Endothelial cell of umbilical vein (primary cell): Measurements from ENCODE around the gene DDB1. TPM values are rescaled to one million over a fixed set of nuclear protein-coding genes. Genes with fewer than 3 reads are reported as not detected.

ENCODE experiments used
- BruUV-seq: library from RNA; stranded (reverse); fragments of 400-500 nt; replicated peaks from 2 replicates; lab custom pipeline; 2021; lab: Mats Ljungman, UMichigan
- CTCF ChIA-PET: fragments of 300-600, 350-600 bp; sonication (Branson Sonifier 250); formaldehyde crosslinking; loops from one replicate; lab custom pipeline; 2021; ENCODE audit warnings: antibody characterized with exemption, inconsistent platforms; lab: Charles Lee
- POLR2A ChIA-PET: fragments of 300-600, 350-600 bp; sonication (Branson Sonifier 250); formaldehyde crosslinking; loops from one replicate; lab custom pipeline; 2021; ENCODE audit warnings: antibody characterized with exemption, inconsistent platforms; lab: Charles Lee
- DNase-seq: peaks from one replicate; pipeline ENCODE4 v3.0.0-alpha.2; 2011; ENCODE audit warnings: low read depth, low spot score
- FAIRE-seq: peaks from 2 replicates; lab custom pipeline; 2011; peaks lifted over from hg19 to GRCh38; lab: Jason Lieb, UNC
- H2AFZ ChIP-seq: 2 replicates; pipeline ENCODE4 v1.6.0; 2012; ENCODE audit warnings: low read depth, low read length, control low read depth, inconsistent platforms
- H3K27ac ChIP-seq: 2 replicates; pipeline ENCODE4 v1.5.1; 2011; ENCODE audit warnings: low read depth, mild to moderate bottlenecking, control low read depth, low read length, moderate library complexity; ENCODE audit not compliant: insufficient read depth
- H3K27me3 ChIP-seq, 2 experiments: 2 replicates each; pipeline versions ENCODE4 v1.6.0 to v1.6.1; 2011; ENCODE audit warnings: low read length in 2 of 2, mixed read lengths in 1 of 2; ENCODE audit not compliant: control insufficient read depth in 2 of 2, insufficient read depth in 2 of 2
- H3K36me3 ChIP-seq, 2 experiments: 2 replicates in 1 of 2; 3 replicates in 1 of 2; pipeline ENCODE4 v1.5.1; 2011; ENCODE audit warnings: low read length in 2 of 2, mild to moderate bottlenecking in 1 of 2, moderate library complexity in 1 of 2; ENCODE audit not compliant: control insufficient read depth in 2 of 2, insufficient read depth in 2 of 2; ENCODE audit errors: extremely low read depth in 1 of 2
- H3K4me1 ChIP-seq: 3 replicates; pipeline ENCODE4 v1.5.1; 2011; ENCODE audit warnings: mild to moderate bottlenecking, low read length; ENCODE audit not compliant: control insufficient read depth, insufficient read depth; ENCODE audit errors: extremely low read depth
- H3K4me2 ChIP-seq: 2 replicates; pipeline ENCODE4 v1.6.1; 2011; ENCODE audit warnings: low read length, control low read depth, mixed read lengths; ENCODE audit not compliant: insufficient read depth
- H3K4me3 ChIP-seq, 3 experiments: fragments of 200-600 bp in 1 of 3; sonication (generic), shearing (Covaris generic) in 1 of 3; replicated peaks in 1 of 3; 2 replicates each; pipeline ENCODE4 v1.5.1; 2011 to 2016; ENCODE audit warnings: control low read depth in 3 of 3, low read length in 3 of 3, mild to moderate bottlenecking in 2 of 3, inconsistent platforms in 1 of 3, low read depth in 1 of 3, moderate library complexity in 1 of 3; ENCODE audit not compliant: insufficient read depth in 1 of 3
- H3K79me2 ChIP-seq: 2 replicates; pipeline ENCODE4 v1.6.0; 2012; ENCODE audit warnings: low read length, inconsistent platforms; ENCODE audit not compliant: control insufficient read depth, insufficient read depth
- H3K9ac ChIP-seq: replicated peaks from 2 replicates; pipeline ENCODE3; 2011; ENCODE audit warnings: low read length, control low read depth; ENCODE audit not compliant: insufficient read depth; ENCODE audit errors: extremely low read depth
- H3K9me1 ChIP-seq: replicated peaks from 3 replicates; pipeline ENCODE4 v1.6.0; 2011; ENCODE audit warnings: mild to moderate bottlenecking, low read length; ENCODE audit not compliant: control insufficient read depth, insufficient read depth; ENCODE audit errors: extremely low read depth
- H3K9me3 ChIP-seq: replicated peaks from 2 replicates; pipeline ENCODE4 v1.5.1; 2012; ENCODE audit warnings: low read length, inconsistent platforms; ENCODE audit not compliant: control insufficient read depth, insufficient read depth
- H4K20me1 ChIP-seq: replicated peaks from 2 replicates; pipeline ENCODE3; 2011; ENCODE audit warnings: mild to moderate bottlenecking, low read length; ENCODE audit not compliant: control insufficient read depth, insufficient read depth; ENCODE audit errors: extremely low read depth
- EZH2 ChIP-seq: IDR thresholded peaks from 2 replicates; pipeline ENCODE4 v1.6.1; 2012; ENCODE audit warnings: borderline replicate concordance, low read depth, mild to moderate bottlenecking, moderate library complexity, low read length, inconsistent platforms; ENCODE audit not compliant: severe bottlenecking
- FOS ChIP-seq: IDR thresholded peaks from 2 replicates; pipeline ENCODE4 v1.6.1; 2011; ENCODE audit warnings: mild to moderate bottlenecking, low read length, moderate library complexity, borderline replicate concordance; ENCODE audit not compliant: insufficient read depth
- GATA2 ChIP-seq: IDR thresholded peaks from 2 replicates; pipeline ENCODE4 v1.7.0; 2011; ENCODE audit warnings: low read depth, mild to moderate bottlenecking, moderate library complexity, mixed read lengths, low read length; ENCODE audit not compliant: insufficient read length, insufficient read depth
- JUN ChIP-seq: IDR thresholded peaks from 2 replicates; pipeline ENCODE4 v1.6.1; 2011; ENCODE audit warnings: borderline replicate concordance, low read depth; ENCODE audit not compliant: insufficient read length, insufficient read depth
- MAX ChIP-seq: IDR thresholded peaks from 2 replicates; pipeline ENCODE4 v1.6.1; 2011; ENCODE audit not compliant: insufficient read depth, insufficient read length
- MYC ChIP-seq: IDR thresholded peaks from one replicate; pipeline ENCODE4 v1.6.1; 2011; ENCODE audit warnings: mild to moderate bottlenecking, low read depth, low read length
- POLR2A ChIP-seq: IDR thresholded peaks from 2 replicates; pipeline ENCODE4 v1.6.1; 2012; ENCODE audit warnings: low read depth, mild to moderate bottlenecking, control low read depth, low read length
- POLR2AphosphoS5 ChIP-seq: IDR thresholded peaks from 2 replicates; pipeline ENCODE4 v1.6.1; 2012; ENCODE audit warnings: low read depth, mild to moderate bottlenecking, control low read depth, low read length, moderate library complexity; ENCODE audit not compliant: insufficient read depth
- dilution Hi-C: fragments of 300-500 bp; cut with MboI; formaldehyde crosslinking; loops from one replicate; pipeline ENCODE4 v1.15.0; 2019; ENCODE audit warnings: low sequenced_read_pairs; ENCODE audit not compliant: extremely low pct_ligation_motif_present
- intact Hi-C: fragments of 100-400 bp; cut with micrococcal nuclease; formaldehyde crosslinking; loops from one replicate; pipeline ENCODE4 v1.10.0; 2022
- polyA plus RNA-seq, 4 experiments: library from polyadenylated mRNA; depleted of rRNA in 3 of 4; stranded (reverse) in 3 of 4; unstranded in 1 of 4; fragments of >200 nt; gene quantifications; 2 replicates each; pipeline versions ENCODE4 v1.2.1 to v1.2.3, GENCODE V29; 2011 to 2012; ENCODE audit warnings: missing spikeins in 1 of 4
- total RNA-seq: library from RNA; stranded (reverse); gene quantifications from 2 replicates; pipeline ENCODE4 v1.2.3, GENCODE V29; 2021
- TF ChIP-seq, protein P1 (sequence below), 2 donors: IDR thresholded peaks; 1 replicate in 1 of 2; 2 replicates in 1 of 2; pipeline ENCODE4 v1.5.1; 2011; ENCODE audit warnings: low read length in 2 of 2, mild to moderate bottlenecking in 2 of 2, moderate library complexity in 2 of 2, control low read depth in 1 of 2, inconsistent platforms in 1 of 2, low read depth in 1 of 2; ENCODE audit not compliant: insufficient read depth in 1 of 2; ENCODE audit errors: extremely low read depth in 1 of 2

DDB1 gene
- total and polyA plus RNA-seq, 2 donors (not counting 3 experiments of a cell fraction or from before 2014, with no cell fraction given), result 229 to 230 TPM

DNA sequence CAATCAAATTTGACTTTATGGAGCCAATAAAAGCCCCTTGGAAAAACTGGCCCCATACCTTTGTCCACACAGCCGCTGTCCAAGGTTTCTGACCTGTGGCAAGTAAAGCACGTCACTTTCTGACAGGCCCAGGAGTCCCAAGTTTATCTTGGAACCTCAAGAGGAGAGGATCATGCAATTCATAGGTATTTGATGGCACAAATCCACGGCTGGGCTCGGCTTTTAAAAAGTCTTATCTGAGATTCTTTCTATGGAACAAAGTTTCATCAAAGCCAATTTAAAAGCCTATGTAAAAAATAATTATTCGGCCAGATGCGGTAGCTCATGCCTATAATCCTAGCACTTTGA is 42.8 kb upstream of the DDB1 start:
- Histone ChIP-seq H4K20me1 (no peaks in the 10 kb centered on the region), H3K9me3 (no peaks in the 10 kb centered on the region), H3K9ac (no peak overlapping the region), H3K27me3 (no peaks in the 10 kb centered on the region), H2AFZ (no peak overlapping the region), H3K4me3 (no peak overlapping the region), H3K9me1 (no peaks in the 10 kb centered on the region), H3K4me2 (no peak overlapping the region), H3K27ac (no peak overlapping the region), H3K4me1 (no peaks in the 10 kb centered on the region), H3K36me3 (no peaks in the 10 kb centered on the region), H3K79me2 (no peaks in the 10 kb centered on the region)
- FAIRE-seq, result no peak
- ChIA-PET CTCF (interaction anchor here (4.5 kb wide), 1 partner anchor 9 kb away, joined by 24 read pairs; no protein-coding TSS in a partner anchor), POLR2A (interaction anchor here (1.8 kb wide), 1 partner anchor 14 kb away, joined by 6 read pairs; the partner anchor contains the start of genes CYB561A3 and TMEM138)
- TF ChIP-seq MAX (no peak), EZH2 (no peak), GATA2 (no peak), POLR2AphosphoS5 (no peak), POLR2A (no peak), FOS (no peak), MYC (no peak), JUN (no peak)
- TF ChIP-seq, protein P1, sequence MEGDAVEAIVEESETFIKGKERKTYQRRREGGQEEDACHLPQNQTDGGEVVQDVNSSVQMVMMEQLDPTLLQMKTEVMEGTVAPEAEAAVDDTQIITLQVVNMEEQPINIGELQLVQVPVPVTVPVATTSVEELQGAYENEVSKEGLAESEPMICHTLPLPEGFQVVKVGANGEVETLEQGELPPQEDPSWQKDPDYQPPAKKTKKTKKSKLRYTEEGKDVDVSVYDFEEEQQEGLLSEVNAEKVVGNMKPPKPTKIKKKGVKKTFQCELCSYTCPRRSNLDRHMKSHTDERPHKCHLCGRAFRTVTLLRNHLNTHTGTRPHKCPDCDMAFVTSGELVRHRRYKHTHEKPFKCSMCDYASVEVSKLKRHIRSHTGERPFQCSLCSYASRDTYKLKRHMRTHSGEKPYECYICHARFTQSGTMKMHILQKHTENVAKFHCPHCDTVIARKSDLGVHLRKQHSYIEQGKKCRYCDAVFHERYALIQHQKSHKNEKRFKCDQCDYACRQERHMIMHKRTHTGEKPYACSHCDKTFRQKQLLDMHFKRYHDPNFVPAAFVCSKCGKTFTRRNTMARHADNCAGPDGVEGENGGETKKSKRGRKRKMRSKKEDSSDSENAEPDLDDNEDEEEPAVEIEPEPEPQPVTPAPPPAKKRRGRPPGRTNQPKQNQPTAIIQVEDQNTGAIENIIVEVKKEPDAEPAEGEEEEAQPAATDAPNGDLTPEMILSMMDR (IDR thresholded peaks at IDR 0.05; ENCODE audit: extremely low read depth in 1 of 2, insufficient read depth in 1 of 2, low read depth in 1 of 2, low read length in 2 of 2), result no peak
- BruUV-seq, result no TSS peak
- dilution Hi-C loops (no loop called here), intact Hi-C loops (no loop called here)
- DNase-seq, result no peak
